RKO (cell line): ENCODE measurements around the gene THBS1.

ENCODE experiments used
- DNase-seq: peaks from one replicate; pipeline ENCODE4 v3.0.0-alpha.2; 2016; ENCODE audit warnings: low spot score

The THBS1 gene

DNA sequence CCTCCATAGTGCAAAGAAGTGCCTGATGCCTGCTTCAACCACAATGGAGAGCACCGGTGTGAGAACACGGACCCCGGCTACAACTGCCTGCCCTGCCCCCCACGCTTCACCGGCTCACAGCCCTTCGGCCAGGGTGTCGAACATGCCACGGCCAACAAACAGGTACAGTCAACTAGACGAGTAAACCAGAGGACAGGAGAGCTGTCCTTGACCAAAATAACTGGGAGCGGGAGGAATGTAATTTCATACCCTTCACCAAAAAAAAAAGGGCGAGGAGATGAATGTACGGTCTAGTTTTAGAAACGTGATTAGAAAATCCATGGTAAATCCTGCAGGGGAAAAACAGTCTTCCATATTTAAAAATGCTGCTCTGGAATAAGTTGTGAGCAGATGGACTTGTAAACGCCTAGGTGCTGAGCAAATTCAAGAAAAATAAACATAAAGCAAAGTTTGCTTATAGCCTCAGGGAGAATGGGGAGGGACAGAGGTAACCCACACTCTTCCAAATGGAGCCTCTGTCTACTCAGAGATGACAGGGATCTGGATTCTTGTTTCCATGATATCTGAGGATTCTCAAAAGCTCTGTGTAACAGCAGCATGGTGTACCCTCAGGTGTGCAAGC is 8.4 kb downstream of the THBS1 start:
- DNase-seq = no peak

DNA sequence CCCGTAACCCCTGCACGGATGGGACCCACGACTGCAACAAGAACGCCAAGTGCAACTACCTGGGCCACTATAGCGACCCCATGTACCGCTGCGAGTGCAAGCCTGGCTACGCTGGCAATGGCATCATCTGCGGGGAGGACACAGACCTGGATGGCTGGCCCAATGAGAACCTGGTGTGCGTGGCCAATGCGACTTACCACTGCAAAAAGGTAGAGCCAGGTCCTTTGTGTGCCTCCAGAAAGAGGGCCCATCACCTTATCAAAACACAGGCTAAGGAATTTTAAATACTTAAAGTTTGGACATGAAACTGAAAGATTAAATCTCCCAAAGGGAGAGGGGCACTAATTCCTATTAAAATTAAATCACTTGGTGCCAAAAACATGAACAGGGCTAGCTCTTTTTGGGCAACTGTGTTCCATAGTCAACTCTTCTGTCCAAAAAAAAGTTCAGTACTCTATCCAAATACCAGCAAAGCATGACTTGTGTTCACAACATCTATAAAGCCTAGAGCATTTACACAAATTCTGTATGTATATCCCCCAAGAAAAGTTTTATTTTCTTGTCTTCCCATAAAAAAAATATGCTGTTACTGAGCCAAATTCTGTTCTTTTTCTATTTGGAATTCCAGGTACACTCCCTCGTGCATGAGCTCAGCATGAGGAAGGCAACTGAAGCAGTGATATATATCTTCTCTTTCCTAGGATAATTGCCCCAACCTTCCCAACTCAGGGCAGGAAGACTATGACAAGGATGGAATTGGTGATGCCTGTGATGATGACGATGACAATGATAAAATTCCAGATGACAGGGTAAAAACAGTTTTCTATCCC is 9.2 kb downstream of the THBS1 start:
- no peak for DNase-seq

DNA sequence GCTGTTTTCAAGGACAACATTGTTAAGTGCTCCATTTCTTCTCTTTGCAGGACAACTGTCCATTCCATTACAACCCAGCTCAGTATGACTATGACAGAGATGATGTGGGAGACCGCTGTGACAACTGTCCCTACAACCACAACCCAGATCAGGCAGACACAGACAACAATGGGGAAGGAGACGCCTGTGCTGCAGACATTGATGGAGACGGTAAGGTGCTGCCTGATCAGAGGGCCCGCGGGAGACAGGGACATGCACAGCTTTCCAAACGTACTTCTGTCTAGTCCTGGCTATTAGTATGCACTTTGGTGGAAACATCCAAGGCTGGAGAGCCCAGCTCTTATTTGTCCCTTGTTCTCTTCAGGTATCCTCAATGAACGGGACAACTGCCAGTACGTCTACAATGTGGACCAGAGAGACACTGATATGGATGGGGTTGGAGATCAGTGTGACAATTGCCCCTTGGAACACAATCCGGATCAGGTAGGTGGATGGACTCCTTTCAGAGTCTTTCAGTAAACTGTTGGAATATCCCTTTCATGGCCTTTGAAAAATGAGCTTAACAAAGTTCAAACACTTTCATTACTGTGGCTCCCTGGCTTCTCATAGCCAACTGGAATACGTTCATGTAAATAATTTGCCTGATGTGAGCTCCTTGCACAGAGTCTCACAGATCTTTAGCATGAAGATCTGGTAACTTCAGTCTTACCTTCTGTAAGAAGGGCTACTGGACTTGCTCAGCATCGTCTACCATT is 10.4 kb downstream of the THBS1 start:
- no peak for DNase-seq

DNA sequence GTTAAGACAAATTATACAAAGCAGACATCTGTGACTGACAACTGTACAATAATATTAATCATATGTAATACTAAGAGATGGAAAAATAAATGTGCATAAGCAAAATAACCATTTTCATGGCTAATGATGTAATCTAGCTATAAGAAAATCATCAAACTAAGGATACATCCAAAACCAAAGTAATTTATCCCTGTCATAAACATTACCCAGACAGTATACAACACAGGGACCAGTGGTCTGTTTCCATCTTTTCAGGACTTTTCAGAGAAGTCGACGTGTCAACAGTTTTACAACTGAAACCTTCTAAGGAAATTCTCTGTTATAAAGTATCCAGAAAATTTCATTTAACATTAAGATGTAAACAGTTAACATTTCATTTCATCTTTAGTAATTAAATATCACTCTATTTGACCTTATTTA is 11.0 kb downstream of the THBS1 start:
- DNase-seq = no peak

DNA sequence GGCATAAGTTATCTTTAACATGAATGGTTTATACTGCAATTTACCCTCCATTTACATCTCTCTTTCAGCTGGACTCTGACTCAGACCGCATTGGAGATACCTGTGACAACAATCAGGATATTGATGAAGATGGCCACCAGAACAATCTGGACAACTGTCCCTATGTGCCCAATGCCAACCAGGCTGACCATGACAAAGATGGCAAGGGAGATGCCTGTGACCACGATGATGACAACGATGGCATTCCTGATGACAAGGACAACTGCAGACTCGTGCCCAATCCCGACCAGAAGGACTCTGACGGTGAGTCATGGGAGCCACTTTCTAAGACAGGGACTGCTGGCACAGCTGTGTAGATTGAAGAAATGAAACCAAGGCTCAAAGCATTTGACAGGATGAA is 11.6 kb downstream of the THBS1 start:
- DNase-seq = no peak

DNA sequence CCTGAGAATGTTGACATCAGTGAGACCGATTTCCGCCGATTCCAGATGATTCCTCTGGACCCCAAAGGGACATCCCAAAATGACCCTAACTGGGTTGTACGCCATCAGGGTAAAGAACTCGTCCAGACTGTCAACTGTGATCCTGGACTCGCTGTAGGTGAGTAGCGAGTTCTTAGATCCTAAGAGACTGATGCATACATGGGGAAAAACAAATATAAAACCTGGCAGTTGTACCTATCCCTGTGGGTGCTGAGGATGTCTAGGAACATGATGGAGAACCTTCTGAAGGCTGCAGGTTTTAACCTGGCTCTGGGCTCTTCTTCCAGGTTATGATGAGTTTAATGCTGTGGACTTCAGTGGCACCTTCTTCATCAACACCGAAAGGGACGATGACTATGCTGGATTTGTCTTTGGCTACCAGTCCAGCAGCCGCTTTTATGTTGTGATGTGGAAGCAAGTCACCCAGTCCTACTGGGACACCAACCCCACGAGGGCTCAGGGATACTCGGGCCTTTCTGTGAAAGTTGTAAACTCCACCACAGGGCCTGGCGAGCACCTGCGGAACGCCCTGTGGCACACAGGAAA is 12.3 kb downstream of the THBS1 start:
- DNase-seq = no peak

DNA sequence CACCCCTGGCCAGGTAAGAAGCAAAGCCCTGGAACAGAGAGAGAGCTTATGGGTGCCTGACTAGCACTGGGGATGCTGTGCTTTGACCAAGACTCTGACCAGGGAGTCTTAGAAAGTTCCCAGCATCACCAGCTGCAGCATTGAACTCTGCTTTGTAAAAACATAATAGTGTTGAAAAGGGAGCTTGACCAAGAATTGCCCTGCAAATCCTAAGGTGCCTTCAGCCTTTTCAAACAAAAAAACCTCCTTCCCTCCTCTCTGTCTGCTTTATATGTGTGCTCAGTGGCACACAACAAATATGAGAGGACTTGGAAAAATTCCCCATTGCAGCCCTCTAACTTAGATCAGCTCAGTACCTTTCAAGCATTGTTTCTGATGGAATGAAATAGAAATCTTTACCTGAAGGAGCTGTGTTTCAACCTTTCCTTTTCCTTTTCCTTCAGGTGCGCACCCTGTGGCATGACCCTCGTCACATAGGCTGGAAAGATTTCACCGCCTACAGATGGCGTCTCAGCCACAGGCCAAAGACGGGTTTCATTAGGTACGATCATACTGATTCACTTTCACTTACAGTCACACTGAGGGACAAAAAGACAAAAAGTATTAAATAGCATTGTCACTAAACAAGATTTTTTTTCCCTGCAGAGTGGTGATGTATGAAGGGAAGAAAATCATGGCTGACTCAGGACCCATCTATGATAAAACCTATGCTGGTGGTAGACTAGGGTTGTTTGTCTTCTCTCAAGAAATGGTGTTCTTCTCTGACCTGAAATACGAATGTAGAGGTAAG is 13.0 kb downstream of the THBS1 start:
- no peak for DNase-seq

DNA sequence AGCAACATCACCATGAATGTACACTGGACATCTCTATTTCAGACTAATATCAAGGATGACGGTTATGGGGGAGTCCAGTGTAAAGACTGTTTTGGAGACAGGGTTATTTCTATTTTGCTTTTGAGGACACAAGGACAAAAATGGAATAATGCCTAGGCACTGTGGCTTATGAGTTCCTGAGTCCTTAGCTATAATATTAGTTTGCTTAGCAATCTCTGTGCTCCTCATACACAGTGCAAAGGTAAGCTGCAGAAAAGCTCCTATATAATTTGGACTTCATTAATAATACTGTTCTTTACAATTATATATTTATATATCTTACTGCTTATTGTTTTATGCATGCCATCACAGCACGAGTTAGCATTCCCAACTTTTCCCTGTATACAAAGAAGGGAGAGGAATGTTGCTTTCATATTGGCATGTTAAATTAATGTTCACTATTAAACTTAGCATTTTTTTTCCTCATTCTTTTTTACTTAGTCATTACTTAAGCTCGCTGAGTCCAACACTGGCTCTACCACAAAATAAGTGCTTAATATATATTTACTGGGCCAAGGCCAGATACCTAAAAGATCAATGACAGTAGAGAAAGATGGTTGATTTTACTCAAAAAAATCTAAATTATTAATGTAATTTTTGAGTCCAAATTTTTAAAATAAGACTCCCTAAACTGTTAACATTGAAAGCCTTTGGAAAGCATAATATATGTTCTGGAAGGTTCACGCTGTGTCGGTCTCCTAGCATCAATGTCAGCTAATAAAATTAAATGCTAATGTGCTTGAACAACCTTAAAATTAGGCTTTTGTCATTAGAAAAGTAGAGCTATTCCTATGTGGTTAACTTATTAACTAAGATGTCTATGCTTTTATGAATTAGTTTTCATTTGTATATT is 13.8 kb downstream of the THBS1 start:
- DNase-seq = no peak

DNA sequence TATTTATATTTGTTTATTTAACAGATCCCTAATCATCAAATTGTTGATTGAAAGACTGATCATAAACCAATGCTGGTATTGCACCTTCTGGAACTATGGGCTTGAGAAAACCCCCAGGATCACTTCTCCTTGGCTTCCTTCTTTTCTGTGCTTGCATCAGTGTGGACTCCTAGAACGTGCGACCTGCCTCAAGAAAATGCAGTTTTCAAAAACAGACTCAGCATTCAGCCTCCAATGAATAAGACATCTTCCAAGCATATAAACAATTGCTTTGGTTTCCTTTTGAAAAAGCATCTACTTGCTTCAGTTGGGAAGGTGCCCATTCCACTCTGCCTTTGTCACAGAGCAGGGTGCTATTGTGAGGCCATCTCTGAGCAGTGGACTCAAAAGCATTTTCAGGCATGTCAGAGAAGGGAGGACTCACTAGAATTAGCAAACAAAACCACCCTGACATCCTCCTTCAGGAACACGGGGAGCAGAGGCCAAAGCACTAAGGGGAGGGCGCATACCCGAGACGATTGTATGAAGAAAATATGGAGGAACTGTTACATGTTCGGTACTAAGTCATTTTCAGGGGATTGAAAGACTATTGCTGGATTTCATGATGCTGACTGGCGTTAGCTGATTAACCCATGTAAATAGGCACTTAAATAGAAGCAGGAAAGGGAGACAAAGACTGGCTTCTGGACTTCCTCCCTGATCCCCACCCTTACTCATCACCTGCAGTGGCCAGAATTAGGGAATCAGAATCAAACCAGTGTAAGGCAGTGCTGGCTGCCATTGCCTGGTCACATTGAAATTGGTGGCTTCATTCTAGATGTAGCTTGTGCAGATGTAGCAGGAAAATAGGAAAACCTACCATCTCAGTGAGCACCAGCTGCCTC is 14.7 kb downstream of the THBS1 start:
- DNase-seq = no peak

DNA sequence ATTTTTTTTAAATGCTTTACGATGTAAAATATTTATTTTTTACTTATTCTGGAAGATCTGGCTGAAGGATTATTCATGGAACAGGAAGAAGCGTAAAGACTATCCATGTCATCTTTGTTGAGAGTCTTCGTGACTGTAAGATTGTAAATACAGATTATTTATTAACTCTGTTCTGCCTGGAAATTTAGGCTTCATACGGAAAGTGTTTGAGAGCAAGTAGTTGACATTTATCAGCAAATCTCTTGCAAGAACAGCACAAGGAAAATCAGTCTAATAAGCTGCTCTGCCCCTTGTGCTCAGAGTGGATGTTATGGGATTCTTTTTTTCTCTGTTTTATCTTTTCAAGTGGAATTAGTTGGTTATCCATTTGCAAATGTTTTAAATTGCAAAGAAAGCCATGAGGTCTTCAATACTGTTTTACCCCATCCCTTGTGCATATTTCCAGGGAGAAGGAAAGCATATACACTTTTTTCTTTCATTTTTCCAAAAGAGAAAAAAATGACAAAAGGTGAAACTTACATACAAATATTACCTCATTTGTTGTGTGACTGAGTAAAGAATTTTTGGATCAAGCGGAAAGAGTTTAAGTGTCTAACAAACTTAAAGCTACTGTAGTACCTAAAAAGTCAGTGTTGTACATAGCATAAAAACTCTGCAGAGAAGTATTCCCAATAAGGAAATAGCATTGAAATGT is 15.6 kb downstream of the THBS1 start:
- no peak for DNase-seq

DNA sequence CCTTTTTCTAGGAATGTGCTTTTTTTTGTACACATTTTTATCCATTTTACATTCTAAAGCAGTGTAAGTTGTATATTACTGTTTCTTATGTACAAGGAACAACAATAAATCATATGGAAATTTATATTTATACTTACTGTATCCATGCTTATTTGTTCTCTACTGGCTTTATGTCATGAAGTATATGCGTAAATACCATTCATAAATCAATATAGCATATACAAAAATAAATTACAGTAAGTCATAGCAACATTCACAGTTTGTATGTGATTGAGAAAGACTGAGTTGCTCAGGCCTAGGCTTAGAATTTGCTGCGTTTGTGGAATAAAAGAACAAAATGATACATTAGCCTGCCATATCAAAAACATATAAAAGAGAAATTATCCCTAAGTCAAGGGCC is 16.5 kb downstream of the THBS1 start:
- DNase-seq = no peak

DNA sequence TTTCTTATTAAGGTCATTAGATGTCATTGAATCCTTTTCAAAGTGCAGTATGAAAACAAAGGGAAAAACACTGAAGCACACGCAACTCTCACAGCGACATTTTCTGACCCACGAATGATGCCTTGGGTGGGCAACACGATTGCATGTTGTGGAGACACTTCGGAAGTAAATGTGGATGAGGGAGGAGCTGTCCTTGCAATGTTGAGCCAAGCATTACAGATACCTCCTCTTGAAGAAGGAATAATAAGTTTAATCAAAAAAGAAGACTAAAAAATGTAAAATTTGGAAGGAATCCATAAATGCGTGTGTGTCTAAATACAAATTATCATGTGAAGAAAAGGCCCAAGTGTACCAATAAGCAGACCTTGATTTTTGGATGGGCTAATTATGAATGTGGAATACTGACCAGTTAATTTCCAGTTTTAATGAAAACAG is 16.9 kb downstream of the THBS1 start:
- DNase-seq = no peak

DNA sequence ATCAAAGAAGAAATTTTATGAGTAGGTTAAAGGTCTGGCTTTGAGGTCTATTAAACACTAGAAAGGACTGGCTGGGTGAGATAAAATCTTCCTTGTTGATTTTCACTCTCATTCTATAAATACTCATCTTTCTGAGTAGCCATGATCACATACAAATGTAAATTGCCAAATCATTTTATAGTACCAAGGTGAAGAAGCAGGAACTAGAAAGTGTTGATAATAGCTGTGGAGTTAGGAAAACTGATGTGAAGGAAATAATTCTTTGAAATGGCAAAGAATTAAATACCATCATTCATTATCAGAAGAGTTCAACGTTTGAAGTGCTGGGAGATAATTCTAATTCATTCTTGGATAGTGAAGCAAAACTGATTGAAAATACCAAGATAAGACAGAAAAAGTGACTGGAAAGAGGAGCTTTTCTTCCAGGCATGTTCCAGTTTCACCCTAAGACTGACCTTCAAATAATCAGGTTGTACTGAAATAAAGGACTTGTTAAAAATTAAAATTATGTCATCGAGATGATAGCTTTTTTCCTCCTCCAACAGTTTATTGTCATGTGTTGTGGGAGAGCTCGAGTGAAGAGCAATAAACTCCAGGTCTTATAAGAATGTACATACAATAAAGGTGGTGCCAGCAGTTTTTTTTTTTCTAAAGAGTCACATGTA is 17.4 kb downstream of the THBS1 start:
- no peak for DNase-seq

DNA sequence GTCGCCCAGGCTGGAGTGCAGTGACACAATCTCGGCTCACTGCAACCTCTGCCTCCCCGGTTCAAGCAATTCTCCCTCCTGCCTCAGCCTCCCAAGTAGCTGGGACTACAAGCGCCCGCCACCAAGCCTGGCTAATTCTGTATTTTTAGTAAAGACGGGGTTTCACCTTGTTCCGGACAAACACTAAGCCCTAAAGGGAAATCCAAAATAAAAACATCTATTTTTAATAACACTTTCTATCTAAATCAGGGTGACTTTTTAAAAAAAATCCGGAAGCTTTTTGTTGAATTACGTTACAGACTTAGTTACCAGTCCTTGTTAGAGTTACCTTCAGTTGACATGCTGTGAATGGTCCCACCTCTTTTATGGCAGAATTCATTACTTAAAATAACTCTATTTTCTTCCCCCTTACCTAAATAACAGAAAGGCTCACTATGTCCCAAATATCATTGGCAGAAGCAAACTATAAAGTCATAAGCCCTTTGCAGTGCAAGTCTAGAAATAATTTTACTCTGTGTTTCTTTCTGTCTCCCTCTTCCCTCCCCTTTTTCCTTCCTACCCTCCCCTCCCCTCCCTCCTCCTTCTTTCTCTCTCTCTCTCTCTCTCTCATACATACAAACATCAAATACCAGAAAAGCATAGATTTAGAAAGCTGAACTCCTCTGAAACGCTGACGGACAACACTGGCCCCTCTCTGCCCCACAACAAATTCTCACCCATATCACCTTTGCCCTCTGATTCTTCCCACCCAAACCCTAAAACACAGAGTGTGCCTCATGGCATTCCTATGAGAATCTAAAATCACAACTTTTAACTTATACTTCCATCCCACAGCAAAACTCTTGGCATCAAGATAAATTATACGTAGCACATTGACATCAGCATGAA is 18.3 kb downstream of the THBS1 start:
- DNase-seq = no peak

DNA sequence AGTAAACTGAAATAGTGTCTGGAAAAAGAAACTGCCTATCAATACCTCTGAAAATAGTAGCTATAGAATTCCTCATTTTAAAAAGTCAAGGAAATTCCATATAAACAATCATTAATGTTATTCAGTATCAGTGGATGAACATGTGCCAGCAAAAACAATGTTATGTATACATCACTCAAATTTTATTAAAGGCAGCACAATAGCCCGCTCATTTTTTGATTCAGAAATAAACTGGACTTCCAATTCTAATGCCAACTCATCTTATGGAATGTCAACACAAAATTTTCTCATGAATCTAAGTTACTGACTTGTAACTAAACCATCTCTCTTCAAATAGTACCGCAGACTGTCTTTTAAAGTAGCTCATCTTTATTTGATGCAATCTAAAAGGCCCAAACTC is 19.0 kb downstream of the THBS1 start:
- DNase-seq = no peak

DNA sequence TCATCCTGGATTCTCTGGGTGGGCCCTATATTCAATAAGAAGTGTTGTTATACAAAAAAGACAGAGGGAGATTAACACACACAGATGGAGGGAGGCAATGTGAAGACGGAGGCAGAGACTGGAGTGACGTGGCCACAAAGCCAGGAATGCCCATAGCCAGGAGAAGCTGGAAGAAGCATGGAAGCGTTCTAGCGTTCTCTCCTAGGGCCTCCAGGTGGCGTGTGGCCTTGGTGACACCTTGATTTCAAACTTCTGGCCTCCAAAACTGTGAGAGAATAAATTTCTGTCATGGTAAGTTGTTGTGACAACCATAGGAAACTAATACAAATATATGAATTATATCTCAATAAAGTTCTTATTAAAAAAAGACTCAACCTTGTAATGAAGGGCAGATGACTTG is 21.3 kb downstream of the THBS1 start:
- no peak for DNase-seq

DNA sequence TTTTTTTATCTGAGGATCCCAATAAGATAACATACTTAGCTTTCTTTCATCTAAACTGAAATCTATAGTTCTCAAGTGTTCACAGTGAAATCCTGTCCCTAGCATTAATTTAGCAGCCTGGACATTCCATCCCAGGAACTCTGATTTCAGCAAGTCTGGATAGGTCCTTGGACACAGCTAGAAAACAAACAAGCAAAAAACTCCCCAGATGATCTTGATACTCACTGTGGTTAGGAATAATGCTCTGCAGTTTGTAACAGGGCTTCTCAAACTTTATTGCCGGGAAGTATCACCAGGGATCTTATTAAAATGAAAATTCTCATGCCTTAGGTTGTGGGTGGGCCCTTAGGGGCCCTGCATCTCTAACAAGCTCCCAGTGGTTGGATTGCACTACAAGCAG is 24.3 kb downstream of the THBS1 start:
- no peak for DNase-seq
